H1 (cell line): ENCODE results near the gene TNFAIP1. TPM values are rescaled to one million over a fixed set of nuclear protein-coding genes. Genes with fewer than 3 reads are reported as not detected.

Experiments
- CTCF ChIA-PET: fragments of 300-600 bp; sonication (Branson Sonifier 250); formaldehyde crosslinking; loops from one replicate; lab custom pipeline; 2021; ENCODE audit not compliant: partially characterized antibody; lab: Charles Lee
- POLR2A ChIA-PET: fragments of 300-600 bp; sonication (Branson Sonifier 250); formaldehyde crosslinking; loops from one replicate; lab custom pipeline; 2021; ENCODE audit warnings: inconsistent platforms; ENCODE audit not compliant: partially characterized antibody; lab: Charles Lee
- DNase-seq, 2 experiments: peaks; one replicate each; pipeline versions ENCODE4 v3.0.0 to v3.0.0-alpha.2; 2010 to 2022; ENCODE audit warnings: low spot score in 2 of 2, low read depth in 1 of 2, mixed read lengths in 1 of 2
- FAIRE-seq: peaks from 2 replicates; lab custom pipeline; 2011; peaks lifted over from hg19 to GRCh38; lab: Jason Lieb, UNC
- H2AFZ ChIP-seq: 2 replicates; pipeline ENCODE4 v1.8.1; 2012; ENCODE audit warnings: low read length, inconsistent platforms
- H2AK5ac ChIP-seq: 2 replicates; pipeline ENCODE4 v1.6.1; 2013; ENCODE audit warnings: low read depth, low read length
- H2BK120ac ChIP-seq: replicated peaks from 2 replicates; pipeline ENCODE3; 2013; ENCODE audit warnings: low read depth, low read length, inconsistent platforms
- H2BK12ac ChIP-seq: 2 replicates; pipeline ENCODE4 v1.6.1; 2013; ENCODE audit warnings: low read depth, low read length
- H2BK15ac ChIP-seq: 2 replicates; pipeline ENCODE4 v1.6.1; 2013; ENCODE audit warnings: low read length
- H2BK20ac ChIP-seq: 2 replicates; pipeline ENCODE4 v1.6.1; 2013; ENCODE audit warnings: low read length
- H2BK5ac ChIP-seq: 2 replicates; pipeline ENCODE4 v1.6.1; 2013; ENCODE audit warnings: low read depth, low read length
- H3K14ac ChIP-seq: 2 replicates; pipeline ENCODE4 v1.6.1; 2013; ENCODE audit warnings: inconsistent platforms; ENCODE audit not compliant: insufficient read length
- H3K18ac ChIP-seq: 2 replicates; pipeline ENCODE4 v1.6.1; 2013; ENCODE audit warnings: low read length; ENCODE audit errors: extremely low read depth
- H3K23ac ChIP-seq: 2 replicates; pipeline ENCODE4 v1.6.1; 2013; ENCODE audit warnings: inconsistent platforms; ENCODE audit not compliant: insufficient read length
- H3K23me2 ChIP-seq: 2 replicates; pipeline ENCODE4 v1.6.1; 2013; ENCODE audit warnings: low read depth, low read length
- H3K27ac ChIP-seq: 2 replicates; pipeline ENCODE4 v1.6.1; 2011; ENCODE audit warnings: low read depth, low read length, inconsistent platforms
- H3K27me3 ChIP-seq, 4 experiments: replicated peaks in 1 of 4; 1 replicate in 1 of 4; 2 replicates in 3 of 4; pipeline versions ENCODE4 v1.6.1 to v1.8.1; 2011 to 2013; ENCODE audit warnings: low read length in 3 of 4, mild to moderate bottlenecking in 3 of 4, inconsistent platforms in 2 of 4, mixed read lengths in 2 of 4, moderate library complexity in 1 of 4; ENCODE audit not compliant: control insufficient read depth in 3 of 4, insufficient read depth in 3 of 4; ENCODE audit errors: extremely low read depth in 1 of 4
- H3K36me3 ChIP-seq, 4 experiments: 2 replicates each; pipeline versions ENCODE4 v1.6.1 to v1.8.1; 2011 to 2013; ENCODE audit warnings: mild to moderate bottlenecking in 4 of 4, low read length in 3 of 4, moderate library complexity in 2 of 4, control low read depth in 1 of 4, inconsistent platforms in 1 of 4; ENCODE audit not compliant: insufficient read depth in 4 of 4, control insufficient read depth in 2 of 4
- H3K4ac ChIP-seq: replicated peaks from 2 replicates; pipeline ENCODE3; 2013; ENCODE audit warnings: low read length, low read depth, mixed read lengths, inconsistent platforms; ENCODE audit not compliant: insufficient read length
- H3K4me1 ChIP-seq, 4 experiments: replicated peaks in 1 of 4; 1 replicate in 1 of 4; 2 replicates in 3 of 4; pipeline versions ENCODE4 v1.6.1 to v1.8.1; 2011 to 2013; ENCODE audit warnings: low read length in 3 of 4, inconsistent platforms in 2 of 4, mixed read lengths in 1 of 4; ENCODE audit not compliant: insufficient read depth in 4 of 4, control insufficient read depth in 3 of 4
- H3K4me2 ChIP-seq, 2 experiments: 2 replicates each; pipeline versions ENCODE4 v1.6.1 to v1.8.1; 2011 to 2013; ENCODE audit warnings: low read depth in 2 of 2, low read length in 2 of 2, control low read depth in 1 of 2, inconsistent platforms in 1 of 2, mild to moderate bottlenecking in 1 of 2; ENCODE audit not compliant: insufficient read depth in 1 of 2
- H3K4me3 ChIP-seq, 4 experiments: fragments of 200-600, 300-600 bp in 1 of 4; sonication (generic), shearing (Covaris generic), sonication (Bioruptor Twin) in 1 of 4; 2 replicates each; pipeline versions ENCODE4 v1.5.1 to v1.8.1; 2011 to 2016; ENCODE audit warnings: low read length in 4 of 4, low read depth in 3 of 4, control low read depth in 2 of 4, inconsistent platforms in 2 of 4, mild to moderate bottlenecking in 2 of 4, mixed read lengths in 1 of 4, moderate library complexity in 1 of 4; ENCODE audit not compliant: insufficient read depth in 2 of 4; ENCODE audit errors: extremely low read depth in 1 of 4
- H3K56ac ChIP-seq: replicated peaks from 2 replicates; pipeline ENCODE3; 2013; ENCODE audit warnings: low read depth, mild to moderate bottlenecking, mixed read lengths, low read length, inconsistent platforms; ENCODE audit not compliant: insufficient read length
- H3K79me1 ChIP-seq: 2 replicates; pipeline ENCODE4 v1.6.1; 2013; ENCODE audit warnings: low read depth, low read length, control low read depth
- H3K79me2 ChIP-seq, 2 experiments: 2 replicates each; pipeline versions ENCODE4 v1.6.1 to v1.8.1; 2012 to 2013; ENCODE audit warnings: low read length in 2 of 2, mild to moderate bottlenecking in 2 of 2, inconsistent platforms in 1 of 2; ENCODE audit not compliant: insufficient read depth in 2 of 2, control insufficient read depth in 1 of 2
- H3K9ac ChIP-seq, 4 experiments: replicated peaks in 1 of 4; 1 replicate in 1 of 4; 2 replicates in 3 of 4; pipeline versions ENCODE4 v1.6.1 to v1.8.1; 2011 to 2013; ENCODE audit warnings: low read depth in 3 of 4, low read length in 3 of 4, control low read depth in 2 of 4, mild to moderate bottlenecking in 2 of 4, moderate library complexity in 2 of 4, inconsistent platforms in 1 of 4; ENCODE audit errors: extremely low read depth in 1 of 4
- H3K9me3 ChIP-seq, 2 experiments: 2 replicates each; pipeline versions ENCODE4 v1.6.1 to v1.8.1; 2012 to 2013; ENCODE audit warnings: mild to moderate bottlenecking in 2 of 2, moderate library complexity in 2 of 2, control low read depth in 1 of 2, inconsistent platforms in 1 of 2, low read depth in 1 of 2, low read length in 1 of 2, mixed read lengths in 1 of 2; ENCODE audit not compliant: insufficient read depth in 2 of 2
- H4K20me1 ChIP-seq, 2 experiments: replicated peaks in 1 of 2; 2 replicates each; pipeline versions ENCODE3 to v1.8.1; 2011 to 2013; ENCODE audit warnings: inconsistent platforms in 2 of 2, low read length in 2 of 2, mild to moderate bottlenecking in 1 of 2; ENCODE audit not compliant: insufficient read depth in 2 of 2, control insufficient read depth in 1 of 2
- H4K5ac ChIP-seq: 2 replicates; pipeline ENCODE4 v1.6.1; 2013; ENCODE audit warnings: low read length, low read depth, mixed read lengths, inconsistent platforms; ENCODE audit not compliant: insufficient read length
- H4K8ac ChIP-seq: 2 replicates; pipeline ENCODE4 v1.8.0; 2013; ENCODE audit warnings: mild to moderate bottlenecking, moderate library complexity, low read length, inconsistent platforms; ENCODE audit not compliant: insufficient read depth; ENCODE audit errors: extremely low read depth
- H4K91ac ChIP-seq: replicated peaks from 2 replicates; pipeline ENCODE3; 2013; ENCODE audit warnings: low read length, mixed read lengths, inconsistent platforms; ENCODE audit not compliant: insufficient read length
- POLR2AphosphoS5 ChIP-seq: IDR thresholded peaks from 2 replicates; pipeline ENCODE4 v1.6.1; 2011; ENCODE audit warnings: low read depth, low read length
- SUZ12 ChIP-seq: fragments of 200-600 bp; sonication (generic); IDR thresholded peaks from 2 replicates; pipeline ENCODE4 v1.6.1; 2012; ENCODE audit warnings: mild to moderate bottlenecking, inconsistent platforms, low read length, moderate library complexity, mixed read lengths
- WGBS, 2 experiments: shearing (Covaris generic) in 1 of 2; methylation state at CpG; one replicate each; pipeline versions ENCODE4 v1.1.6 to v1.1.7; 2013 to 2015; ENCODE audit warnings: low lambda C conversion rate in 2 of 2, mixed read lengths in 2 of 2, inconsistent platforms in 1 of 2, low coverage in 1 of 2, missing lambda C conversion rate in 1 of 2; ENCODE audit not compliant: insufficient replicate concordance in 2 of 2, insufficient coverage in 1 of 2, insufficient read length in 1 of 2; ENCODE audit errors: extremely low coverage in 1 of 2, missing lambda C conversion rate in 1 of 2; 5-methylcytosine and 5-hydroxymethylcytosine counted together
- polyA plus RNA-seq, 7 experiments: library from polyadenylated mRNA; depleted of rRNA in 3 of 7; stranded (reverse) in 5 of 7; unstranded in 2 of 7; fragments of >200 nt in 5 of 7; fragments of 200-250 nt in 2 of 7; gene quantifications; 1 replicate in 5 of 7; 2 replicates in 1 of 7; 4 replicates in 1 of 7; pipeline versions ENCODE4 v1.2.1 to v1.2.3, GENCODE V29; 2011 to 2013; ENCODE audit warnings: missing spikeins in 2 of 7, mixed read lengths in 2 of 7
- total RNA-seq: library from RNA; stranded (reverse); fragmentation: NEBNext Ultra II Directional; extraction: Animal tissue kit (Norgen Biotek cat#: 25700); gene quantifications from 2 replicates; pipeline ENCODE4 v1.2.1, GENCODE V29; 2021

The TNFAIP1 gene
- total and polyA plus RNA-seq, 2 of the 8 experiments (the other 6 are each of a cell fraction or from before 2014, with no cell fraction given) = 16.9 to 19.5 TPM

DNA sequence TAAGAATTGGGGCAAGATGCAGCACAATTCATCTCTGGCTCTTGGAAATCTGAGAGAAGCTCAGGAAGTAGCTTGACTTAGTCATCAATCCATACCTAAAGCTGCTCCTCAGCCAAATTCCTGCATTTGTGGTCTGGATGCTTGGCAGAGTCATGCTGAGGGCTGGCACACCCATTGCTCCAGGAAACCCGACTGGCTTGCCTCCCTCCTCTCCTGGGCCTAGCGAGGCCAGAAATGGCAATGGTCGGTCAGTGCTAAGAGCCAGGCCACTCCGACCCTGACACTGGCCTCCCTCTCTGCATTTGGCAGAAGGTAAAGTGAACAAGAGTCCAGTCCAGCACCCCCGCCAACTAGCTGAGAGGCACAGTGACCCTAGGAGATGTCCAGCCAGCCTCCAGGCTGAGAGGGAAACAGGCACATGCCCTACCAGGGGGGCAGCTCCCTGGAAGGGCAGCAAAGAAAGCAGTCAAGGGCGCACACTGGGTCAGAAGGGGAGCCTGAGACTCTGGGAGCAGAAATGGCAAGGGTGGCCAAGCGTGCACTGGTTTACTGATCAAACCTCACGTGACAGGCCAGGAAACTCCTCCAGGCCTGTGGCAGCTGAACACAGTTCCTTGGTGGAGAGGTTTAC is 11.8 kb downstream of the TNFAIP1 start:
- TF ChIP-seq POLR2AphosphoS5 (0 out of 2 replicates have a peak, but pooled peaks have one; percentile 0), SUZ12 (no peak)
- H3K4me2 ChIP-seq = no peak overlapping the region
- no peaks in the 10 kb centered on the region for H3K79me1 ChIP-seq
- peaks cover 0 to 4% (median 0%) of the 10 kb centered on the region in 4 experiments; a peak in 3 of 7 replicates for H3K4me1 ChIP-seq
- no peak overlapping the region; the same call in 1 of the 2 replicates for H4K8ac ChIP-seq
- H3K27me3 ChIP-seq = no peaks in the 10 kb centered on the region
- no peak overlapping the region for H3K27ac ChIP-seq
- no peak overlapping the region for H3K18ac ChIP-seq
- H3K79me2 ChIP-seq = no peaks in the 10 kb centered on the region
- no peak overlapping the region for H3K14ac ChIP-seq
- no peak overlapping the region for H3K56ac ChIP-seq
- H2BK5ac ChIP-seq = no peak overlapping the region
- no peak overlapping the region for H4K91ac ChIP-seq
- POLR2A ChIA-PET = interaction anchor here (0.7 to 9.7 kb wide), 9 partner anchors 9 to 180 kb away, joined by 3 to 92 read pairs (median 5); partner anchors contain the start of genes IFT20, POLDIP2, SEBOX and TNFAIP1
- no peak for FAIRE-seq
- H3K23ac ChIP-seq = no peak overlapping the region
- DNase-seq = no peak
- peaks cover 13 to 15% of the 10 kb centered on the region in 2 experiments for H4K20me1 ChIP-seq
- no peak overlapping the region for H2BK12ac ChIP-seq
- no peak overlapping the region; a peak in 1 of 7 replicates for H3K9ac ChIP-seq
- CTCF ChIA-PET = interaction anchor here (0.6 to 2.5 kb wide), 9 partner anchors 9 to 116 kb away, joined by 3 to 10 read pairs (median 5); partner anchors contain the start of genes IFT20 and TNFAIP1
- no peaks in the 10 kb centered on the region for H3K23me2 ChIP-seq
- H2AK5ac ChIP-seq = no peak overlapping the region
- peaks cover 20 to 60% (median 42%) of the 10 kb centered on the region in 4 experiments; a peak in 7 of 8 replicates for H3K36me3 ChIP-seq
- no peak overlapping the region for H4K5ac ChIP-seq
- H3K4me3 ChIP-seq = no peak overlapping the region
- H3K9me3 ChIP-seq = no peaks in the 10 kb centered on the region
- no peak overlapping the region for H2BK15ac ChIP-seq
- H2AFZ ChIP-seq = no peak overlapping the region
- H3K4ac ChIP-seq = no peak overlapping the region
- no peak overlapping the region for H2BK120ac ChIP-seq
- 79% methylated on average over 8 of the region's 8 CpGs; no CpG with 5 or more reads in 1 of the 2 experiments for WGBS, 2 experiments
- no peak overlapping the region for H2BK20ac ChIP-seq
